Activated CD8-positive, alpha-beta memory T cell treated with anti-CD3 and anti-CD28 coated beads, Interleukin-2, amount 50 U/mL, for 24 hours (primary cell): ENCODE results near the gene CYB561D2.

Source experiments
- DNase-seq: peaks from one replicate; pipeline ENCODE4 v3.0.0-alpha.2; 2020; ENCODE audit errors: extremely low read depth

Gene CYB561D2

DNA sequence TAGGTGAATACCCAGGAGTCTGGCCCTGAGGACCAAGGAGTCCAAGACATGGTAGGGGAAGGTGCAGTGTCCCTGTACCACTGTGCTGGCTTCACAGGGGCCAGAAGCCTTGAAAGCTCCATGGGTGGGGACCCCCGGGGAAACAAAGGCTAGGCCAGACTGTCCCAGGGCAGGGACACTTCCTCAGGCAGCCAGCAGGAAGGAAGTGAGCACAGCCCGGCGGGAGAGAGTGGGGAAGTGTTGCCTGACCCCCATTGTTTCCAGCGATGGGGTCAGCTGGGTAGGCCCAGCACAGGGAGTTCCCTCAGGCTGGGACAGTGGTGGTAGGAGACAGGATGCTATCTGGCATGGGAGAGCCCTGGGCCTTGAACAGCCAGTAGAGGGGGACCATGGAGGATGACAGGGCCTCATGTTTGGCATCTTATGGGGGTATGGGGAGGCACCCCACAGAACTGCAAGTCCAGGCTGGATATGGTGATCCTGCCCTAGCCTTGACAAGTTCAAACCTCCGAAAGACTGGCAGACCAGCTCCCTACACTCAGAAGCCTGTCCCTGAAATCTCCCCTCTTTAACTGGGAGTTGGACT lies 27.0 kb upstream of the CYB561D2 start:
- no peak for DNase-seq

DNA sequence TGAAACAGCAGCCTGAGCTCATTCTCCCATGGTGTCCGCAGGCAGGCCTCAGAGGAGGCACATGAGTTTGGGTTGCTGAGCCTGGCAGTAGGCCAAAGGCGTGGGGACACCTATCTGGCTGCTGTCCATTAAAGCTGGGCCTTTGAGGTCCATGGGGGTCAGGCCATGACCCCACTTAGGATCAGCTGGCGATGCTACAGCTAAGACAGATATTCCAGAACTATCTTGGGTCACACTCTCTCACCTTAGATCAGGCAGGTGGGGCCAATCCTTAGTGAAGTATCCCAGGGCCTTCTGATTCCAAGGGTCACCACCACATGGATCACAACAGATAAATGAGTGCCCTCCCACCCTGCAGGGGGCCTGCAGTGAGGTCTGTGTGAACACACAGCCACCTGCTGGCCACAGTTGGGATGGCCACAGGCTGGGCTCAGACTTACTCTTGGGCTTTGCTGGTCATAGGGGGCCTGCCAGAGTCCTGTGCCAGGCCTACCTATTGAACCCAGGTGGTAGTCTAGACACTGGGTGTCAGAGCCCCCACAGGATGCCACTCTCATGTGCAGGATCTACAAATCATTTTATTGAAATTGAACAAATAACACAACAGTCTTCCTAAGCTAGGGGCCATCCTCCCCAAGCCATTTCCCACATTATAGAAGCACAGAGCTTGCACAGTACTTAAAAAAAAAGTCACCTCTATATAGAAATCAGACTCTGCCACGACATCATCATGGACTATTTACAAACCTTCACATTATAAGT lies 26.1 kb upstream of the CYB561D2 start:
- peak; percentile 24 for DNase-seq

DNA sequence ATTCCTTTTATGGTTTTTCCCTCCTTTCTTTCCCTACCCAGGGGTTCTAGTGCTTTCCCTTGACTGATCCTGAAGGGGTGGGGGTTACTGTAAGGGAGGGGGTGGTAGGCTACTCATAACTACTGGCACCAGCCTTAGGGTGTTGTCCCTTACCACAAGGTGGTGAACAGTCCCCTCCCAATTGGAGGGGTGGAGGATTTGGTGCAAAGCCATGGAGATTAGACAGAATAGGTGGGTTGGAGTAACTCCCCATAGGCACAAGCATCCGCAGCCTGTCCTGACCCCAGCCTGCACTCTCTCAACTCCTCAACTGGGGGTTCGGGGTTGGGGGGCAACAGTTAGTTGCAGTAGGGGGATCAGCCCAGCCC lies 25.6 kb upstream of the CYB561D2 start:
- DNase-seq: no peak

DNA sequence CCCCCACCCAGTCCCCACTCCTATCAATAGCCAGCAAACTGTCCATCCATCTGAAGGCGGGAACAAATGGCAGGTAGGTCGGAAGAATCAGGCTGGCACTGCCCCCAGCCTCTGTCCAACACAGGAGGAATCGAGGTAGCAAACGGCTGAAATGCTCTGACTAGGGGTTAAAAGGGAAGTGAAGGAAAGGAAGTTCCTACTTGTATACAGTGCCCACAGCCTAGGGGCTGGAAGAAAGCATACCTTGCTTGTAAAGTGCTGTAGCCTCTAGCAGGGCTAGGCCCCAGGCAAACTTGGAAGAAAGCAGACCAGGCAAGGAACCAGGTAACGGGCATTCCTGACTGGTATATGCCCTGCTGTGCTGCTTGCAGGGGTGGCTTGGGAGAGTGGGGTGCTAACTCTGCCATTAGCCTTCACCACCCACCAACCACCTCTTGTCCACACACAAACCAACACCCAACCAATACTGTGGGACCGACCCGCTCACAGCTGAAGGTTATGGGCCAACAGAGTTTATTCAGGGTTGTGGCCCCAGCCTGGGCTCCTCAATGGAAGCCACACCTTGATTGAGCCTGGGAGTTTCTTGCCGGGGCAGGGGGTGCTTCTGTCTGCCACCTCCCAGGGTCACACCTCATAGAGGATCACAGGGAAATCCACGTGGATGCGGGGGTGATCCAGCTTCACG lies 25.0 kb upstream of the CYB561D2 start:
- no peak for DNase-seq

DNA sequence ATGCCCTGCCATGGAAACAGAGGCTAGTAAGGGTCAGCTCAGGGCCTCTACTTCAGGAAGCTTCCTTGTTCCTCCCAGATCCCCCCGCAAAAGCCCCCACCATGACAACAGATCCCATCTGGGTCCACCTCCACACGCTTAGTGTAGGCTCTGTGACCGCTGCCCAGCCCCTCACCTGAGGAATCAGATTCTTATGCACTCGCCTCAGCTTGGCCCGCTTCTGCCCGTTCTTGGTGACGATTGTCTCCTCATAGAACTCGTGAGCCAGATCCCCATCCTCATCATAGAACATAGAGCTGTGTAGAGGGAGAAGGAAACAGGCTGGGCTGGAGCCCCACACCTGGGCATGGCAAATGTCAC lies 24.5 kb upstream of the CYB561D2 start:
- DNase-seq: no peak

DNA sequence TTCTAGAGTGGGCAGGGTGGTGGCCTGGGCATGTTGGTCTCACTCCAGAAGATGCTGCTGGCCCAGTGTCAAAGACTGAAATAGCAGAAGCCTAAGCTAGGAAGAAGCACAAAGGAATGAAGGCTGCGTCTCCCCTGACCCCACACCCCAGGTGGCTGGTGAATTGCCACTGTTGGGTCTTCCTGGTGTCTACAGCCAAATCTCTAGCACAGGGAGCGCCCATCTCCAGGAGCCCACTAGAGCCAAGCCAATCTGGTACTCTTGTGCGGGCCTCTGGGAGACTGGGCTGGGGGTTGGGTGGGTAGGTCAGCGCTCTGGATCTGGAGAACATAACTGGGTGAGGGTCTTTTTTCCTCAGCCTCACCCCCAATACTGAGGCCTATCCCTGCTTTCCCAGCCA lies 23.5 kb upstream of the CYB561D2 start:
- DNase-seq: no peak

DNA sequence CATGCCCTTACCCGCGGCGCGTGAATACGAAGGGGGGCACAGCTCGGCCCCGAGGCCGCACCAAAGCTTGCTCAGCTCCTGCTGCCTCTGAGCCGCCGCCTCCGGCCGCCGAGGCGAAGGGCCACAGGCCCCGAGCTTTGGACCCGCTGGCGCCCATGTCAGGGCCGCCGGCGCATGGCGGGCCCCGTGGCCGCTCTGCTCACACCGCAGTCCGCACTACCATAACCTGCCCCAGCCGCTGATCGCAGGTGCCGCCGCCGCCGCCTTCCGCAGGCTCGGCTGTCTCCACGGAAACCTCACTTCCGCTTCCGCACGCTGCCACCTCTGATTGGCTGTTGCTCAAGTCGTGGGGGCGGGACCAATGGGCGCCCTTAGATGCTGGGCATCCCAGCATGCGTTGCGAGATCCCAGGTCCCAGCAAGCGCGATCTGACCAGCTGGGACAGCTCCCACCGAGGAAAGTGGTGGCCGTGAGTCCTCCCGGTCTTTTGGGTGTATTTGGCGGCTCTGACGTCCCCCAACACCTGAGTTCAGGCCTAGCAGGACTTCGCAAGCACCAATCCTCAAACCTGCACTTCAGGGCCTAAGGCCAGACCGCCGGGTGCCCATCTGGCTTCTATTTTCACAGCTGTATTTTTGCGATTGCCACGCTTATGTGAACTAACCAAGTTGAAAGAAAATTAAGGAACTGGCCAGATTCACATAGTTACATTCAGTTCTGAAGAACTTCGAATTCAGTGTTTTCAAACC lies 22.5 kb upstream of the CYB561D2 start, which contains the start of gene TUSC2:
TSS of gene TUSC2 (minus strand) at position 281 of the 749 bp plus-strand sequence. CDS start at position 157, 124 bp downstream.
- DNase-seq: peak; percentile 91

DNA sequence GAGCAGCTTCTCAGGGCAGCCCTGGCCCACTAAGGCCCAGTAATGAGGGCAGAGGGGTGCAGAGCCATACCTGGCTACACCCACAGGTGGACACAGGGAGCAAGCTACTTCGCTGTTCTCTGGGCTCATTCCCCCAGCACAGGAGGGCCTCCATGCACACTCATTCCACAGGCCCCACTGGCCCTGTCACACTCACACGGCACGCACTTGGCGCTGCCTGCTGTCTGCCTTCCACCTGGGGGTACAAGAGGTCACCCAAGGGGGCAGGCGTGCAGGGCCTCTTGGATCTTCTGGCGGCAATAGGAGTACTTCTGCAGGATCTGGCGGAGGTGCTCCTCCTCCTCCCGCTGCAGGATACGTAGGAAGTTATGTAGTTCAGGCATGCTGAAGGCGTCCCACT lies 20.3 kb upstream of the CYB561D2 start:
- no peak for DNase-seq

DNA sequence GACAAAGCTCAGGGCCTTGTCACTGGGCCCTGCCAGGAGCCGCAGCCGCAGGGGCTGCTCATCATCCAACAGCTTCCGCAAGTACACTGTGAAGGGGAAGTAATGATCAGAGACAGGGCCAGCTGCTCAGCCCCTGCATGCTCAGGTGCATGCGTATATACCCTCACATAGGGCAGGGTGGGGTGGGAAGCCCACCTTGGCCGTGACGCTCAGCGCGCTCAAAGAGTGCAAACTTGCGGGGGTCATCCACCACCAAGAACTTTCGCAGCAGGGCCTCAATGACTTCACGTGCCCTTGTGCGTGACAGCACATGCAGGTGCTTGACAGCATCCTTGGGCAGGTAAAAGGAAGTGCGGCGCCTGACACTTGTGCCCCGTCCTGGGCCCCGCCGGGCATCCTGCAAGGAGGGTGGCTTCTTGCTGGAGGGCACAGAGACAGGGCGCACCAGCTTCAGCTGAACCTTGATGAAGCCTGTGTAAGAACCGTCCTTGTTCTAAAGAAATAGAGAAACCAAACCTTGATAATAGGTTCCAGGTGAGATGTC lies 19.2 kb upstream of the CYB561D2 start:
- DNase-seq: no peak

DNA sequence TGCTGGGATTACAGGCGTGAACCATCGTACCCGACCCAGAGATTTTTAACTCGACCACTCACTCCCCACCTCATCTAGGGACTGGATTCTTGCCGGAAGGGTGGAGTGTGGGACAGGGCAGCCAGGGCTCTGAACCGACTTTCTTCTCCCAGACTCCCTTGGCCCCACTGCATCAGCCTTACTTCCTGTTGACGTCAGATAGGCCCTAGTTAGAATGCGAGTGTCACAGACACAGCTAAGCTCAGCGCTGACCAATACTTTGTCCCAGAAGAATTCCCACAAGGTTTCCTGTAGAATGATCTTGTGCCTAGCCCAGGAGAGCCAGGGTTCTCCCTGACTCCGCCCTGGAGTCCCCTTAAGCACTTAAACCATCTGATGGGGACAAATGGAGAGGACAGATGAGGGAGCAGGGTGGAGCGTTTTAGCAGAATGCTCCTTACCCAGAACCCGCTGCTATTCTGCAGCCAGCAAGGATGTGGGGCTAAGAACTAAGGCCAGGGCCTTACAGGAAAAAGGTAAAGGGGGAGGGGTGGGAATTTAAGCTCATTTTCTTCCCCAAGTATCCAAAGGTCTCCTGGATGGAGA lies 16.8 kb upstream of the CYB561D2 start:
- no peak for DNase-seq

DNA sequence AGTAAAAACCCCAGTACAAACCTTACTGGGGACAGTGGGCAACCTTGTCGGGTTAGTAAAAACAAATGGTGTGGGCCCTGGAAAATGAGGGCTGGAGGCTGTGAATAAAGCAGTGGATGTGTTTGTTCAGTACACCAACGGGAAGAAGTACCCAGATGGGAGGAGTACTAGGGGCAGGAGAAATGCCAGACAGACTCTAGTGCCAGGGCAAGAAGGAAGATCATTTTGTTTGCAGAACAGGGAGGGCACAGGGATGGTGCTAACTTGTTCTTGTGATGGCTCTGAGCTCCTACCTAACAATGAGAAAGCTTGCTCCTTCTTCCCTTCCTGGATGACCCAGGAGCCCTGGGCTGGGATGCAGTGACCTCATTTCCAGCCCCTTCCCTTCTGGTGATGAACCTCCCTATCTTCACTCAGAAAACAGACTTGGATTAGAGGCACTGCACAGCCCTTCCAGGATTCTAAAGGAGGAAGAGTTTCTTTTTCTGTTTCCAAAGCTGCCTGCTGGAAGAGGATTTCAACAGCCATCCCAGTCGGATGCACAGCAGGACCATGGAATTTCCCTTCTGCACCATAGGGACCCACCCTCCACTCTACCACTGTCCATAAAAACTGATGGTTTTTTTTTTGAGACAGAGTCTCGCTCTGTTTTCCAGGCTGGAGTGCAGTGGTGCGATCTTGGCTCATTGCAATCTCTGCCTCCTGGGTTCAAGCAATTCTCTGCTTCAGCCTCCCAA lies 16.2 kb upstream of the CYB561D2 start:
- no peak for DNase-seq

DNA sequence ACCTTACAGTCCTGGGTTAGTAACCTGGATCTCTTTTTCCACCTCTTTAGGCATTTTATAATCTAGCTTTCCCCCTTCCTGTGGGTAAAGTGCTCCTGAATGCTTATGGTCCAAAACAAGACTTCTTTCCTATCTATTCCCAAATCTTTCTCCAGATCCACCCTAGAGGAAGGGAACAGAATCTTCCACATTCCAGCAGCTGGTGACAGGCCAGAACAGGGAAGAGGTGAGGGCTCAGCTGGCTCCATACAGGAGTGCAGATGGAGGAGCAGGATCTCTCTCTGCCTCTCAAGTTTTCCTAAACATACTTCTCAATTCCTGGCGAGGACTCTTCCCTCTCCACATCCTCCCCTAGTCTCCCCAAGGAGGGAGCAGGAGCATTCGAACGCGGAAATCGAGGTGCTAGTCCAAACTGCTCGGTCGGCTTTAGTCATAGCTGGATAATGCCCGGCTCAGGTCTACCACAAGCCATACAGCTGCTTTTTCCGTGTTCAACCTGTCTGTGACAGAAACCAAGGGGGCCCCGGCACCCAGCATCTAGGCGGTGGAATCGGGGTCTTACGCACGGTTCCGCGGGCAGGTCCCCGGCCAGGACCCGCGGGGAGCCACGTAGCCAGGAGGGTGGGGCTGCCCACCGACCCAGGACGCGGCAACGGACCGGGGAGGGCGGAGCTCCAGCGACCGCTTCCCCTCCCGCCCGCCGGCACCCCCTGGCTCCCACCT lies 14.0 kb upstream of the CYB561D2 start:
- DNase-seq: no peak

DNA sequence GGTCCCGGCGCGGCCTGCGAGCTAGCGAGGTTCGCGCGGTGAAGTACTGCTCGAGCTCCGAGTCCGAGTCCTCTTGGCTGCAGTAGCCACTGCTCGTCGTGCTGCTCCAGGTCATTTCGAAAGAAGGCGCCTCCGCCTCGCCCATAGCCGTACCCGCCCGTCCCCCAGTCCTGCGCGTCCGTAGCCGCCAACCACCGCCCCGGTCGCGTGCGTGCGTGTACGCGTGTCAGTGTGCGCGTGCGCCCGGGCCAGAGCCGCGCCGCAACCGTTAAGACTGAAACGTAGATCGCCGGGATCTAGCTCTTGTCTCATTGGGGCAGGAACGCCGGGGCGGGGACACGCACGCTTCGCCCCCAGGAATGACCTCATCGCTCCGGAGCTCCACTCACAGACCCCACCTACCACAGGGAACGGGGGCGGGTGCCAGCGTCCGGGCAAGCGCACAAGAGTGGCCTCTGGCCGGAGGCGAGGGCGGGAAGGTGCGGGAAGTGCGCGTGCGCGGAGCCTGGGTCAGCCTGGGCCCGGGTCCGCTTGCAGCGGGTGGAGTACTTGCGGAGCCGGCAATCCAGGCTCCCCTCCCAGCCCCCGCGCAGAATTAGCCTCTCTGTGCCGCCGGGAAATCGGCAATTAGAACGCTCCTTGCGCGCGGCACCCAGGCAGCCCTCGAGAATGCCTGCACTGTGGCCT lies 13.3 kb upstream of the CYB561D2 start:
- DNase-seq: peak; percentile 94

DNA sequence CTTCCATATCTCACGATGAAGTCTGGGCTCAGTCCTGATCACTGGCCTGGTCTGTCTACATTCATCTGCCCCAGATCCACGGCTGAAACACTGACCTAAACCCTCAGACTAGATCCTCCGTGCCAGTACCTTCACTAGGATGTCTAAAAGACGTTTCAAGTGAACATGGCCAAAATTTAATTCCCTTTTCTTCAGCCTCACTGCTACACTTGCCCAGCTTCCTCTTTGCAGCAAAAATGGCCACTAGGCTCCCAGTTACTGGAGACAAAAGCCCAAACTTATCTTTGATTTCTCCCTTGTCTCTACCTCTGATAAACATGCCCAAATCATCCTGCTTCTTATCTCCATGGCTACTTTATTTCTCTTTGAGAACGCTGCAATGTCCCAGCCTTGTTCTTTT lies 11.7 kb upstream of the CYB561D2 start:
- no peak for DNase-seq

DNA sequence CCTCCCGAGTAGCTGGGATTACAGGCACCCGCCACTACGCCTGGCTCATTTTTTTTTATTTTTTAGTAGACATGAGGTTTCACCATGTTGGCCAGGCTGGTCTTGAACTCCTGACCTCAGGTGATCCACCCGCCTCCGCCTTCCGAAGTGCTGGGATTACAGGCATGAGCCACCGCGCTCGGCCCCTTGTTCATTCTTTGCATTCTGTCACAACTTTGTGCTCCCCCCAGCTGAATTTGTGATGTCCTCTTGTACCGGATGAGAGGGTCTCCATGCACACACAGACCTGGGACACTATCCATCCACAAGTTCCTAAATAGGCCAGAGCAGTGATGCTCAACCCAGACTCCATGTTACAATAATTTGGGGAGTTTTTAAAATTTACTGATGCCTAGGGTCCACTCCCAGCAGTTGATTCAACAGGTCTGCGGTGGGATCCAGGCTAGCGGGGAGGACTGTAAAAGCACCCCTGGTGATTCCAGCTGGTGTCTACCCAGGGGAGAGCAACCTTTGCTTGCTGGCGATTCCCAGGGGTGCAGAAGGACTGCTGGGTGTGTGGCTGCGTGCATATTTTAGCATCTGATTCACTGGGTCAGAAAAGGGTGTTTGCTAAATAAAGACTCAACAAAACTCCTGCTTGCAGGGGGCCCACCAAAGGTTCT lies 11.0 kb upstream of the CYB561D2 start:
- DNase-seq: no peak

DNA sequence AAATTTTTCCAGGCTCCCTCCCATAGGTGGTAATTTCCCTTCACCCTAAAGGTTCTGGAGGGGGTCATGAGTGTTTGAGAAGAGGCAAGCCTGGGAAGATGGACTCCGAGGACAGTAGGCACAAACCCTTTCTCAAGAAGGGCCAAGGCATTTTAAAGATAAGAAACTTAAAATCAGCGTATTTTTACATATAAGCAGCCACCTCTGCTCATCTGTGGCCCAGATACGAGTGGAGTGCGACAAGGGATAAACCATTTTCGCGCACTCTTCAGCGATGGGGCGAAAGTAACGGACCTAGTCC lies 10.6 kb upstream of the CYB561D2 start:
- no peak for DNase-seq

DNA sequence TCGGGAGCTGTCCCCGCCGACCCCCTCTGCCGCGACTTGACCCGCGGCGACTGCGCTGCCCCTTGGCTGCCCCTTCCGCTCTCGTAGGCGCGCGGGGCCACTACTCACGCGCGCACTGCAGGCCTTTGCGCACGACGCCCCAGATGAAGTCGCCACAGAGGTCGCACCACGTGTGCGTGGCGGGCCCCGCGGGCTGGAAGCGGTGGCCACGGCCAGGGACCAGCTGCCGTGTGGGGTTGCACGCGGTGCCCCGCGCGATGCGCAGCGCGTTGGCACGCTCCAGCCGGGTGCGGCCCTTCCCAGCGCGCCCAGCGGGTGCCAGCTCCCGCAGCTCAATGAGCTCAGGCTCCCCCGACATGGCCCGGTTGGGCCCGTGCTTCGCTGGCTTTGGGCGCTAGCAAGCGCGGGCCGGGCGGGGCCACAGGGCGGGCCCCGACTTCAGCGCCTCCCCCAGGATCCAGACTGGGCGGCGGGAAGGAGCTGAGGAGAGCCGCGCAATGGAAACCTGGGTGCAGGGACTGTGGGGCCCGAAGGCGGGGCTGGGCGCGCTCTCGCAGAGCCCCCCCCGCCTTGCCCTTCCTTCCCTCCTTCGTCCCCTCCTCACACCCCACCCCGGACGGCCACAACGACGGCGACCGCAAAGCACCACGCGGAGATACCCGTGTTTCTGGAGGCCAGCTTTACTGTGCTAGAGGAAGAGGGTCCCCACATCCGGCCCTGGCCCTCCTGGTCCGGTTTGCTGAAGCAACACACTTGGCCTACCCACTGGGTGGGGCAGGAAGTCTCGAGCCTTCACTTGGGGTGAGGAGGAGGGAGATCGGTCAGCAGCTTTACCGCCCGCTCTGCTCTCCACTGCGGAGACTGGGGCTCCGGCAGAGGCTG lies 10.0 kb upstream of the CYB561D2 start, which contains the start of gene RASSF1:
TSS of gene RASSF1 (minus strand) at position 389 of the 882 bp plus-strand sequence. CDS start at position 358, 31 bp downstream.
- DNase-seq: no peak

DNA sequence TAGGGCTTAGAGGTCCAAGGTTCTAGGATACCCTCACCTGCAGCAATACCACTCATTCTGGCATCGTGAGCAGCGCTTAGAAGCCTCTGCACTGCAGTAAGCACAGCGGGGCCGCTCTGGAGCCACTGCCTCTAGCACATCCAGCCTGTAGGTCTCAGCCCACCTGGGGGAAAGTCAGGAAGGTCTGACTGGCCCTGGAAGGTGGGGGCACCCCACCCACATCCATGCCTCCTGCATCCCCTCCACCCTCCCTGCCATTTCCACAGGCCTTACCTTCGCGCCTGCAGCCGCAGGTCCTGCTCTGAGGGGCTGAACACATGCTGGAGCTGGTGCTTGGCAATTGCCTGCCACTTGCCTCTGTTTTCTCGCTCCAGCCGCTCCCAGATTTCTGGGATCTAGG lies 9.1 kb upstream of the CYB561D2 start:
- DNase-seq: no peak
